HG02678 (cell line): ENCODE results near the gene ADGRB3.

ENCODE experiments used
- ATAC-seq: cut with Tn5 transposase; IDR thresholded peaks from one replicate; pipeline ENCODE4 v1.9.1; 2021; ENCODE audit warnings: mild to moderate bottlenecking, moderate library complexity; ENCODE audit not compliant: unreplicated experiment

Gene ADGRB3

GRCh38 chr6:69018906-69019305 is 383.8 kb downstream of the ADGRB3 start:
- ATAC-seq, result no peak

GRCh38 chr6:69019832-69020231 is 384.8 kb downstream of the ADGRB3 start:
- no peak for ATAC-seq

GRCh38 chr6:69022993-69023392 is 387.9 kb downstream of the ADGRB3 start:
- ATAC-seq, result no peak

GRCh38 chr6:69026243-69026642 is 391.2 kb downstream of the ADGRB3 start:
- ATAC-seq, result no peak

- no peak for ATAC-seq
These were observed 391.6 kb downstream of the ADGRB3 start for GRCh38 chr6:69026715-69027114.

GRCh38 chr6:69027861-69028260 is 392.8 kb downstream of the ADGRB3 start:
- ATAC-seq, result no peak

GRCh38 chr6:69038841-69039240 is 403.8 kb downstream of the ADGRB3 start:
- ATAC-seq, result no peak

GRCh38 chr6:69042297-69042696 is 407.2 kb downstream of the ADGRB3 start:
- ATAC-seq, result no peak

GRCh38 chr6:69044534-69044933 is 409.5 kb downstream of the ADGRB3 start:
- no peak for ATAC-seq

GRCh38 chr6:69059413-69059812 is 424.3 kb downstream of the ADGRB3 start:
- no peak for ATAC-seq

GRCh38 chr6:69061066-69061465 is 426.0 kb downstream of the ADGRB3 start:
- ATAC-seq, result no peak

GRCh38 chr6:69063401-69063800 is 428.3 kb downstream of the ADGRB3 start:
- ATAC-seq, result no peak

GRCh38 chr6:69064226-69064625 is 429.1 kb downstream of the ADGRB3 start:
- no peak for ATAC-seq

GRCh38 chr6:69069881-69070280 is 434.8 kb downstream of the ADGRB3 start:
- no peak for ATAC-seq

- ATAC-seq, result no peak
These were observed 437.7 kb downstream of the ADGRB3 start for GRCh38 chr6:69072796-69073195.

GRCh38 chr6:69084746-69085335 is 449.8 kb downstream of the ADGRB3 start:
- no peak for ATAC-seq

GRCh38 chr6:69086689-69087088 is 451.6 kb downstream of the ADGRB3 start:
- ATAC-seq, result no peak

- no peak for ATAC-seq
These were observed 454.5 kb downstream of the ADGRB3 start for GRCh38 chr6:69089539-69089938.

GRCh38 chr6:69090132-69090531 is 455.1 kb downstream of the ADGRB3 start:
- no peak for ATAC-seq

GRCh38 chr6:69096681-69097080 is 461.6 kb downstream of the ADGRB3 start:
- ATAC-seq, result no peak

GRCh38 chr6:69097948-69098347 is 462.9 kb downstream of the ADGRB3 start:
- ATAC-seq, result no peak

GRCh38 chr6:69098910-69099309 is 463.8 kb downstream of the ADGRB3 start:
- ATAC-seq, result no peak

GRCh38 chr6:69100772-69101171 is 465.7 kb downstream of the ADGRB3 start:
- ATAC-seq, result no peak
